MM.1S (cell line): Measurements from ENCODE around the gene FUT8.
A peak's percentile ranks its signal among the peaks of the same experiment; 100 is the strongest.

Experiments
- DNase-seq: peaks from one replicate; pipeline ENCODE4 v3.0.0-alpha.2; 2015
- H2AFZ ChIP-seq: fragments of 300-600 bp; sonication (generic); 2 replicates; pipeline ENCODE4 v1.6.0; 2016; ENCODE audit warnings: antibody characterized with exemption, low read length
- H3F3A ChIP-seq: fragments of 300-600 bp; sonication (generic); 2 replicates; pipeline ENCODE4 v1.6.1; 2016; ENCODE audit warnings: mild to moderate bottlenecking, antibody characterized with exemption, low read length, moderate library complexity, mixed read lengths; ENCODE audit not compliant: insufficient read depth
- H3K27ac ChIP-seq: fragments of 300-600 bp; sonication (generic); 2 replicates; pipeline ENCODE4 v1.5.1; 2016; ENCODE audit warnings: mild to moderate bottlenecking, low read length
- H3K27me3 ChIP-seq: fragments of 300-600 bp; sonication (generic); replicated peaks from 2 replicates; pipeline ENCODE4 v1.6.0; 2016; ENCODE audit warnings: low read length; ENCODE audit not compliant: insufficient read depth
- H3K36me3 ChIP-seq: fragments of 300-600 bp; sonication (generic); replicated peaks from 2 replicates; pipeline ENCODE4 v1.6.1; 2016; ENCODE audit warnings: mild to moderate bottlenecking, low read length, mixed read lengths; ENCODE audit not compliant: insufficient read depth
- H3K4me1 ChIP-seq: fragments of 300-600 bp; sonication (generic); 2 replicates; pipeline ENCODE4 v1.6.1; 2016; ENCODE audit warnings: low read length, mixed read lengths
- H3K4me2 ChIP-seq: fragments of 300-600 bp; sonication (generic); 2 replicates; pipeline ENCODE4 v1.6.0; 2016; ENCODE audit warnings: low read depth, low read length
- H3K4me3 ChIP-seq: fragments of 300-600 bp; sonication (generic); 2 replicates; pipeline ENCODE4 v1.5.1; 2016; ENCODE audit warnings: low read length, mixed read lengths
- H3K79me2 ChIP-seq: fragments of 300-600 bp; sonication (generic); 2 replicates; pipeline ENCODE4 v1.6.1; 2016; ENCODE audit warnings: mixed run types, low read length, mixed read lengths
- H3K9ac ChIP-seq: fragments of 300-600 bp; sonication (generic); 2 replicates; pipeline ENCODE4 v1.6.1; 2016; ENCODE audit warnings: low read length, mixed read lengths
- H3K9me2 ChIP-seq: fragments of 300-600 bp; sonication (generic); replicated peaks from 2 replicates; pipeline ENCODE4 v1.6.1; 2016; ENCODE audit warnings: mild to moderate bottlenecking, low read length, mixed read lengths; ENCODE audit not compliant: insufficient read depth
- H3K9me3 ChIP-seq: fragments of 300-600 bp; sonication (generic); replicated peaks from 2 replicates; pipeline ENCODE4 v1.6.1; 2016; ENCODE audit warnings: mild to moderate bottlenecking, low read length, mixed read lengths; ENCODE audit not compliant: insufficient read depth
- H4K20me1 ChIP-seq: fragments of 300-600 bp; sonication (generic); 2 replicates; pipeline ENCODE4 v1.6.1; 2016; ENCODE audit warnings: mild to moderate bottlenecking, low read length, moderate library complexity, mixed read lengths; ENCODE audit not compliant: insufficient read depth
- CTCF ChIP-seq: fragments of 300-600 bp; sonication (generic); IDR thresholded peaks from 2 replicates; pipeline ENCODE4 v1.5.1; 2016; ENCODE audit warnings: antibody characterized with exemption, low read length, mixed read lengths
- EZH2 ChIP-seq: fragments of 300-600 bp; sonication (generic); optimal IDR thresholded peaks from 2 replicates; pipeline ENCODE3; 2017; ENCODE audit warnings: low read depth, mild to moderate bottlenecking, antibody characterized with exemption, low read length, mixed read lengths
- EZH2phosphoT487 ChIP-seq: fragments of 300-600 bp; sonication (generic); IDR thresholded peaks from 2 replicates; pipeline ENCODE4 v1.6.1; 2018; ENCODE audit warnings: antibody characterized with exemption, low read length

FUT8 gene

GRCh38 chr14:65412032-65412846 is at the start of gene FUT8:
Gene FUT8, plus strand, starts transcription at chr14:65412730. Its CDS starts 148,834 bp downstream, at chr14:65561564.
- peak within 1 kb of the TSS; percentile 84 for H2AFZ ChIP-seq
- peaks cover 41% of the 10 kb centered on the region for H3K79me2 ChIP-seq
- H3K4me1 ChIP-seq, result peaks cover 7% of the 10 kb centered on the region; the same call in 1 of the 2 replicates
- no peaks in the 10 kb centered on the region for H3K9me3 ChIP-seq
- H4K20me1 ChIP-seq, result no peaks in the 10 kb centered on the region
- no peaks in the 10 kb centered on the region for H3K9me2 ChIP-seq
- peak within 1 kb of the TSS; percentile 73; the same call in 1 of the 2 replicates for H3K27ac ChIP-seq
- H3F3A ChIP-seq, result no peaks in the 10 kb centered on the region
- peak within 1 kb of the TSS; percentile 73 for H3K9ac ChIP-seq
- TF ChIP-seq CTCF (peak; percentile 34), EZH2phosphoT487 (no peak)
- no peaks in the 10 kb centered on the region for H3K27me3 ChIP-seq
- DNase-seq, result peak; percentile 91
- peak within 1 kb of the TSS; percentile 65 for H3K4me2 ChIP-seq
- no peaks in the 10 kb centered on the region for H3K36me3 ChIP-seq
- peak within 1 kb of the TSS; percentile 78 for H3K4me3 ChIP-seq

- no peak overlapping the region for H3K4me2 ChIP-seq
- TF ChIP-seq EZH2, result no peak
- TF ChIP-seq EZH2phosphoT487, result no peak
- TF ChIP-seq CTCF, result no peak
- no peaks in the 10 kb centered on the region for H3K9me3 ChIP-seq
- no peak for DNase-seq
- no peaks in the 10 kb centered on the region for H4K20me1 ChIP-seq
- no peak overlapping the region for H3K27ac ChIP-seq
- H3K79me2 ChIP-seq, result no peaks in the 10 kb centered on the region
- no peaks in the 10 kb centered on the region for H3K4me1 ChIP-seq
- no peak overlapping the region for H2AFZ ChIP-seq
- H3K9me2 ChIP-seq, result no peaks in the 10 kb centered on the region
- no peaks in the 10 kb centered on the region for H3K36me3 ChIP-seq
- H3K9ac ChIP-seq, result no peak overlapping the region
- H3F3A ChIP-seq, result no peaks in the 10 kb centered on the region
- H3K4me3 ChIP-seq, result no peak overlapping the region
- H3K27me3 ChIP-seq, result no peaks in the 10 kb centered on the region
Observed at GRCh38 chr14:65366802-65367565, 45.5 kb upstream of the FUT8 start.

GRCh38 chr14:65369560-65369959 is 43.0 kb upstream of the FUT8 start:
- no peak overlapping the region for H3K9ac ChIP-seq
- no peak for DNase-seq
- H3K4me1 ChIP-seq, result no peaks in the 10 kb centered on the region
- H3F3A ChIP-seq, result no peaks in the 10 kb centered on the region
- H3K9me2 ChIP-seq, result no peaks in the 10 kb centered on the region
- no peak overlapping the region for H3K4me3 ChIP-seq
- no peak overlapping the region for H3K27ac ChIP-seq
- TF ChIP-seq EZH2 (no peak), CTCF (no peak), EZH2phosphoT487 (no peak)
- H3K79me2 ChIP-seq, result no peaks in the 10 kb centered on the region
- no peaks in the 10 kb centered on the region for H3K27me3 ChIP-seq
- H2AFZ ChIP-seq, result no peak overlapping the region
- no peak overlapping the region for H3K4me2 ChIP-seq
- H4K20me1 ChIP-seq, result no peaks in the 10 kb centered on the region
- no peaks in the 10 kb centered on the region for H3K36me3 ChIP-seq
- no peaks in the 10 kb centered on the region for H3K9me3 ChIP-seq
